GM19035 (cell line): ENCODE data around the gene CCDC194.
A peak's percentile ranks its signal among the peaks of the same experiment; 100 is the strongest.

Experiments used
- ATAC-seq: cut with Tn5 transposase; IDR thresholded peaks from one replicate; pipeline ENCODE4 v1.9.1; 2021; ENCODE audit not compliant: unreplicated experiment

Gene CCDC194

DNA sequence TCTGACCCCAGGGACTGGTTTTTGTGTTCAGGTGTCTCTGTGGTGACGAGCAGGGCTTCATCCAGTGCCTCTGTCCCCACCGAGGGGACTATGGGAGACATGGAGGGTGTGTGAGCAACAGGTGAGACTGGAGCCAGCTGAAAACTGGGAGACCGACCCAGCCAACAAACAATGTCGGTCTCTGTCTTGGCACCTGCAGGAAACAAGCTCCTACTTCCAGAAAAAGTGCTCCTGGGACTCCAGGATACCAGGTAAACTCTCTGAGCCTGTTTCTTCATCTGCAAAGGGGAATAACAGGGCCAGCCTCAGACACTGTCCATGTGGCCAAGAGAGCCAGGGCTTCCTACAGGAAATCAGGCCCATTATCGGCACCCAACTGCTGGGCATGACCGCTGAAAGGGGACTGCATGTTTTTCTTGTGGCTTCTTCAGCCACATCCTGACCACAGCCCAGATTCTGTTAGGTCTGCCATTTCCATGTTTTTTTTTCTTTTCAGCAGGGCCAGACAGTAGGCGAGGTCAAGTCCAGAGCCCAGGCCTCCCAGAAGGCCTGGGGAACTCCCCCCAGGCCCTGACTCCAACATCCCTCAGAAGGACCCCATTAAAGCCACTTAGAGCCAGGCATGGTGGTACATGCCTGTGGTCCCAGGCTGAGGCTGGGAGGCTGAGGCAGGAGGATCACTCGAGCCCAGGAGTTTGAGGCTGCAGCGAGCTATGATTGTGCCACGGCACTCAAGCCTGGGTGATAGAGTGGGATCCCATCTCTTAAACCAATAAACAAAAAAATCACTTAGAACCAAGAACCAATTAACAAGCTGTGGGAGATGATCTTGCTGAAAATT, 12.3 kb upstream of the CCDC194 start:
- peak; percentile 22 for ATAC-seq

DNA sequence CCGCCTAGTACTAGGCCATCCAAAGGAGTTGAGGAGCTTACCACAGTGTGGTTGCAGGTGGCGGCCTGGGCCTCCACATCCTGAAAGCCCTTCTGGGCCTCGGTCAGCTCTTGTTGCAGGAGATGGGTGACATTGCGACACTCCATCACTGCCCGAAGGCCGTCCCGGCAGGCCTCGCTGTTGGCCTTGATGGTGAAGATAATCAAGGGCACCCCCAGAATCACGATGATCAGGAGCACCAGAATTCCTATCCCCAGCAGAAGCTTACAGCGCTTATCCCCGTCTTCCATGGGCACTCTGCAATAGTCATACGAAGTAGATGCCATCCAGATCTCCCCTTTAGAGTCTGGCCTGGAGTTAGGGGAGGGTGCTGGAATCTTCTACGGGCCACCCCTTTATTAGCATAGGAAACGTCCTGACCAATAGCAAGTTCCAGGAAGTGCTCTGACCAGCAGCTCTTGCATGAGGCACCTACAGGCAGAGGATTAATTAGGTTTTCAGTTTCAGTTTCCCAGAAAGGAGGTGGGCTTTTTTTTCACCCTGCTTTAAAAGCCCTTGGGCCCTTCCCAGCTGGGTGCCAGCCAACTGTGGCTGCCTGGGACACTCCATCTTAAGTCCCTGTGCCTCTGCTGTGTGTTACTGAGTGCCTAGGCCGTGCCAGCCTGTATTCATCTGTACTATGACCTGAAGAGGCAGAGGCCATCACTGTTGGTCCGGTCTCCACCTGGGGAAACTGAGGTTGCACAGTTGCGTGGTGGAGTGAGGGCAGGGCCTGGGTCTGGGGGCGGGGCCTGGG, 11.5 kb upstream of the CCDC194 start, which contains the start of gene BST2:
BST2 (minus strand) TSS at position 381 of the 796 bp plus-strand sequence; CDS start at position 326, 55 bp downstream.
- peak; percentile 82 for ATAC-seq

DNA sequence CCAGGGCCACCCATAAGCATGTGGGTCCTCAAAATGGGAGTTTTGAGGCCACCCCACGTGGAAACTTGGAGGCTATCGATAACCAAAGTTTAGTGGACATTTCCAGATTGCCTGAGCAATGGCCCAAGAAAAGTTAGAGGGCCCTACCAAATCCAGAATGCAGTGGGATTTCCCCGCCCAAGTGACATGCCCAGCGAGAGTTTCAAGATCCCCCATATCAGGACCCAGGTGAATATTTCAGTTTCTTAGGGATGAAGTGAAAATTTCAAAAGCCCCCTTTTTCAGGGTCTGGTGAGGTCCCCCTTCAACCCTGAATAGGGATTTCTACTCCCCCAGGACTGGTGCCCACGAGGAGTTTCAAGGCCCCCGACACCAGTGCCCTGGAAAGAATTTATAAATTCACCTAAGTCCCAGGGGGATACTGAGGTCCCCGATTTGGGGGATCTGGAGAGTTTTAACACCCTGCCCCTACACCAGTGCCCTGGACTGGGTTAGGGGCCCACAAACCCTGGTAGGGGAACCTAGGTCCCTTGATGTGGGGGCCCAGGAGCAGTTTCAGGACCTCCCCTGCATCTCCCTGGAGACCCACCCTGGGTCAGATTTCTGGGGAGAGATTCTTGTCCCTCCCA, 10.7 kb upstream of the CCDC194 start:
- no peak for ATAC-seq

DNA sequence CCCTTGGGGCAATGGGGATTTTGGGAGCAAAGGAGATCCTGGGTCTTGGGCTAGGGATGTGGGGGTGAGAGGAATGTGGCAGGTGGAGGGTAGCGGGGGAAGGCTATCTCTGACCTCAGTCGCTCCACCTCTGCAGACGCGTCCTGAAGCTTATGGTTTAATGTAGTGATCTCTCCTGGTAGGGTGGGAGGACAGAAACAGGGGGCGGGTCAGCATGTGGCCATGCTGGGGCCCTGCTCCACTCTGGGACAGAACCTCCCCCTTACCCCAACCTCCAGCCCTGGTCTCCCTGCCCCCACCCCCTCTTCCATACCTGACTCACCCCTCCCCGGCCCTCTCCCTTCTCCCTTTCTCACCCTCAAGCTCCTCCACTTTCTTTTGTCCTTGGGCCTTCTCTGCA, 10.0 kb upstream of the CCDC194 start:
- no peak for ATAC-seq

DNA sequence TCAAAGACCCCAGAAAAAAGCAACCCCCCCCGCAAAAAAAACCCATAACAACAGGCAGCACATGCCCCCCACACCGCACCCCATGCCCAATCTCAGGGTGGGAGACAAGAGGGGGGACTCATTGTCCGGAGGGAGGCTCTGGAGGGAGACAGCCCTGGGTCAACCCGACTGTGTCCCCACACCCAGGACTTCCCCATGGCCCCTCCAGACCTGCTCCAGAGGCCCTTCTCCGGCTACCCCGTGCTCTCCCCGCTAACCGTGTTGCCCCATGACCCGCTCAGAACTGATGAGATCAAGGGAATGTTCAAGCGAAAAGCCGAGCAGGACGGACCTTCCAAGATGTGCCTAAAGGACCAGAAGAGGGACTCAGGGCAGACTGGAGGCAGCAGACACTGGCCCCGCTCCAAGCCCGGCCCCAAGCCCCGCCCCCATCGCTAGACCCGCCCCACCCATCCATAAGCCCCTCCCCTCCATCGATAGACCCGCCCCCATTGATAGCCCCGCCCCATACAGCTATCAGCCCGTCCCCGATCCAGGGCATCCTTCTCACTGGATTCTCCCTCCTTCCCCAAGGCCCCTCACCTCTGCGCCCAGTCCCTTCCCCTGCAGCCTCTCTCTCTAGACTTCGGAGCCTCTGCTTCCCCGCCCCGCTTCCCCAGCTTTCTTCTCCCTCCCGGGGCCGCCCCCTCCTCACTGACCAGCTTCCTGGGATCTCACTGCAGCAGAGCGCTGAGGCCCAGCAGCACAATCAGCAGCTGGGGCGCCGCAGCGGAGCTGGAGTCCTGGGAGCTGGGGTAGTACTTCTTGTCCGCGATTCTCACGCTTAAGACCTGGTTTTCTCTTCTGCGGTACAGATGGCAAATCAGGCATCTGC, 9.2 kb upstream of the CCDC194 start:
- ATAC-seq: no peak

DNA sequence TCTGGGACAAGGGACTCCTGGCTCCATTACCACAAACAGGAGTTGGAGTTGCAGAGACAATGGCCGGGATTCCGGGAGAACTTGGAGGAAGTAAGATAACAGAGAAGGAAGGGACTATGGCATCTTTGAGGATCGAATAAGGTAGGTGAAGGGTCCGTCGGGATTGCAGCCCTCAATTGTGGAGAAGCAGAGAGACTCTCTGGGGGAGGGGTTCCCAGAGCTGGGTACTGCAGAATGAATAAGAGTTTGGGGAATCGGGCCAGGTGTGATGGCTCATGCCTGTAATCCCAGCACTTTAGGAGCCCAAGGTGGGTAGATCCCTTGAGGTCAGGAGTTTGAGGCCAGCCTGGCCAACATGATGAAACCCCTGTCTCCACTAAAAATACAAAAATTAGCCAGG, 7.6 kb upstream of the CCDC194 start:
- no peak for ATAC-seq

DNA sequence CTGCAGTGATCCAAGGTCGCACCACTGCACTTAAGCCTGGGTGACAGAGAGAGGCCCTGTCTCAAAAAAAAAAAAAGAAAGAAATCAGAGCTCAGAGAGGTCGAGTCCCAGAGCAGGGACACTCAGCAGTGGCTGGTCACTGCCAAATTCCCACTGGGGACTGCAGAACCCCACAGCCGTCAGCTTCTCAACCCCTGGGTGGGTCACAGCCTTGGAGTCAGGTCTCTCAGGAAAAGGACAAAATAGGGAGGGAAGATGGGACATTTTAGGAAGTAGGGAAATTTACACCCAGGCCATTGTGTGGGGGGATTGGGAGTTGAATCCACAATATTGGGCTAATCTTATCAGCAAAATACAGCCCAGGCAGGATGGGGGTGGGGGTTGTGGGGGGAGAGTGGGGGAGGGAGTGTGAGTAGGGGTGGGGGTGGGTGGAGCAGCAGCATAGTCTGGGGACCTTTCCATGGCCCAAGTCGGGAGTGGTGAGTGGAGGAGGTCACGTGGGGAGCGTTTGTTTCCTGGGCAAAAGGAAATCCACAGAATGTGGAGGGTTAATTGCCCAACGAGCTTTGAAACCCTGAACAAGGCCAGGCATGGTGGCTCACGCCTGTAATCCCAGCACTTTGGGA, 5.0 kb upstream of the CCDC194 start:
- ATAC-seq: no peak

DNA sequence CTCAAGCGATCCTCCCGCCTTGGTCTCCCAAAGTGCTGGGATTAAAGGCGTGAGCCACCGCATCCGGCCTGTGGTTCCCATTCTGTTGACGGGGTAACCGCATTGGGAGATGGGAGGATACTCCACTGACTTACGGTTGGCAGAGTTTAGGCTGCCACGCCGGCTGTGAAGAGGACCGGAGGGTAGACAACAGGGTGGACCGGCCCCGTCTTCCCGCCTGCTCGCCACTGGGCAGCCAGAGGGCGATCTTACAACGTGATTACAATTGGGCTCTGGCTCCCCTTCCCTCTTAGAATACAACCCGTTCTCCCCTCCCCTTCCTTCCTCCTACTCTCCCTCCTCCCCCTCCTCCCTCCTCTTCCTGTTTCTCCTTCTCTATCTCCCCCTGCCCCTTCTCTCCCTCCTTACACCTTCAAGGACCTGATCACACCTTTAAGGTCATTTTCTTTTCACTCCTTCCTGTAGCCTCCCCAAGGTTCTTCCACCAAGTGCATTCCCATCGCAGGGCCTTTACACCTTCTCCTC, 957 bp upstream of the CCDC194 start:
- no peak for ATAC-seq

DNA sequence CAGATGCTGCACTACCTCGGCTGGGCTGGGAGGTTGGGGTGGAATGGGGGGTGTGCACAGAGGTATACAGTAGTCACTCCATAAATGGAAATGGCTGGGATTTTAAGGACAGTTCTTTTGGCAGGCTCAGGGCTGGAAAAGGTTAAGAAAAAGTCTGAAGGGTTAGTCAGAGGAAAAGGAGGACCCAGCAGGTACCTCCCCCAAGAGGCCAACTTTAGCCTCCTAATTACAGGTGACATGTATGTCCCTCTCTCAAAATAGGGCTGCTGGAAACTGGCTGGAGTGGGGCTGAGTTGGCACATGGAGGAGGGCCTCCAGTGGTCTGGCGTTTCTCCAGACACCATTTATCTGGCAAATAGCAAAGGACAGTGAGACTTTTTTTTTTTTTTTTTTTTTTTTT, 994 bp downstream of the CCDC194 start:
- no peak for ATAC-seq

DNA sequence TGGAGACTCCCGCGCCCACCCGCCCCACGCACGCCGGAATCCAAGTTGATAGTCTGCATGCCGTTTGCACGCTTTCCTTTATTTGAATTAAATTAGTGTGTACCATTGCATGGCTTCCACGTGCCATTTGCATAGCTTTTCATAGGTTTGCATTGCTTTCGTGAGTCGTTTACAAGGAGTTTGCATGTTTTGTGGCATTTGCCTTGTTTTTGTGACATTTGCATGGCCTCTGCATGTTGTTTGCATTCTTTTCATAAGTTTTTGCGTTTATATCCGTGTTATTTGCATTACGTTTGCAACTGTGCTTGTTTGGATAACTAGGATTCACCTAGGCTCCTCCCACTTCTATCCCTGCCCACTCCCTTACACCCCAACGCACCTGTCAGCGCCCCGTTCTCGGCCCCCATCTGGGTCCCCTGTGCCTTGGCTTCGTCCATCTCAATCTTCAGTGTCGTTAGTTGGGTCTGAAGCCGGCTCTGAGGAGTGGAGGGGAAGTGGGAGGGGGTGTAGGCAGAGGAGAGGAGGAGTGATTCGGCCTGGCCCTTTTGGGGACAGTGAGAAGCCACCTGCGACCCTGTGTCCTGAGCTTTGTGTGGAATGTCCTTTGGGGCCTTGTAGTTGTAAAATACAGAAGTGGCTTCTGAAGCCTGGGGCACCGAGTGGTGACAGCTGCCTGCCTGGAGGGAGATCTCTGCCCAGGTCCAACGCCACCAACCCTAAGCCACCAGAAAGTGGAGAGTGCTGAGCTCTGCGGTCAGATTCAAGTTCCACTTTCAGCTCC, 2.4 kb downstream of the CCDC194 start:
- ATAC-seq: no peak

DNA sequence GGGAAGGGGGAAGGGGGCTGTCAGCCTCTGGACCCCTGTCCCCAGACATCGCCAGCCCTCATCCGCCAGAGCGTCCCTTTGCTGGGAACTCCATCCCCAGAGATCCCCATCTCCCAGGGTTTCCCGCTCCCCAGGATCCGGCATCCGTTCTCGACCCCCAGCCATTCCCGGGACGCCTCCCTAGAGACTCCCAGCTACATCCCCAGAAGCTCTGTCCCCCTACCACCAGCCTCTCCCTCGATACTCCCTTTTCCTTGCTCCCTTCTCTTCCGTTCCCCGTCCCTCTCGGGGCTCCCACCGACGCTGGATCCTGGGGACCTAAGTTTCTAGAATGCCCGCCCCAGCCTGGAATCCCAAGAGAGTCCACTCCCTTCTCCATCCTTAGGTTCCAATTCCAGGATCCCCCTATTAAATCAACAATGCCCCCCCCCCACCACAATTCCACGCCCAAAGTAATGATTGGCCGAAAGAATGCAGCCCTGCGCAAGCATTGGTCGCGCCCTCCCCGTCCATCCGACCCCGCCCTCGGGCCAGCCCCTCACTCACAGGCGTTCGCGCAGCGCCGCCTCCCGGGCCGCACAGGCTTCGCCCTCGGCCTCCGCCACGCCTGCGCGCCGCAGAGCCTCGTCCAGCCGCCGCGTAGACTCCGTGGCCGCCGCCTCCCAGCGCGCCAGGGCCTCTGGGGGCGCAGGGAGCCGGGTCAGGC, 3.2 kb downstream of the CCDC194 start:
- ATAC-seq: peak; percentile 97

DNA sequence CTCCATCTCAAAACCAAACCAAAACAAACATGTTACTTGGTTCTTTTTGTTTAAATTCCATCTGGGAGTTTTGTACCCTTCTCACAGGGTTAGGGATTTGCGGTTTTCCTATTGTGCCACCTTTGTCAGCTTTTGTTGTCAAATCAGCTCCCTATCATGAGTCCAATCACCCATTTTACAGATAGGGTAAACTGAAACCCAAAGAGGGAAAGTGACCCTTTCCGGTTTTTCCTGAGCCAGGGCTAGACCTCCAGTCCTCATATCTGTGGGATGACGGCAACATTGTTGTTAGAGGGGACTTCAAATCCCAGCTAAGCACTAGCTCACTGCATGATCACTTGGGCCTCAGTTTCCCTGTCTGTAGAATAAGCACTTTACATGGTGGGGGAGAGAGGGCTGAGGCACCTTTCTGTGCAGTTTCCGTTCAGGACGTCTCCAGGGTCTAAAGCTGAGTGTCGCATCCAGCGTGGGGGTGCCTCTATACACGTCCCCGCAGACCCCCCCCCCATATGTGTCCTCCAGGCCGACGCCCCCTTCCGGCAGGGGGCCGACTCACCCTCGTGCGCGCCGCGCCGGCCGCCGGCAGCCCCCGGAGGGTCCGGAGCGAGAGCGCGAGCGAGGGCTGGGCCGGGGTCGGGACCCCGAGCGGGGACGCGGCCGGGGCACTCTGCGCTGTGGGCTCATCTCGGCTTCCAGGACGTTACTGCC, 3.9 kb downstream of the CCDC194 start:
- ATAC-seq: no peak

DNA sequence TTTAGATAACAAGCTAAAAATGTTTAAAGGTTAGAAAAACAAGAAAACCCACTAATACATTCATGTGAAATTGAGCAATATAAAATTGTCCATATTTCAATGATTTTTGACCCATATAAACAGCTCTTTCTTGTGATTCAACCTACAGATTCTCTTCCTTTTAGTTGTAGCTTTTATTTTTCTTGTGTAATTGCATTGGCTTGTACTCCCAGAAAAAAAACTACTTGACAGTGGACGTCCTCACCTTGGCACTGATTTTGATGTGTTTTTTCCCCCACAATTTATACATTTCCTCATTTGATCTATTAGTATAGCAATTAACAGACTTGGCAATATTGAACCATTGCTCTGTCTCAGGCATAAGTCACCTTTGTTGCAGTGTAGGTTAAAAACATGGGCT, 4.7 kb downstream of the CCDC194 start:
- no peak for ATAC-seq

DNA sequence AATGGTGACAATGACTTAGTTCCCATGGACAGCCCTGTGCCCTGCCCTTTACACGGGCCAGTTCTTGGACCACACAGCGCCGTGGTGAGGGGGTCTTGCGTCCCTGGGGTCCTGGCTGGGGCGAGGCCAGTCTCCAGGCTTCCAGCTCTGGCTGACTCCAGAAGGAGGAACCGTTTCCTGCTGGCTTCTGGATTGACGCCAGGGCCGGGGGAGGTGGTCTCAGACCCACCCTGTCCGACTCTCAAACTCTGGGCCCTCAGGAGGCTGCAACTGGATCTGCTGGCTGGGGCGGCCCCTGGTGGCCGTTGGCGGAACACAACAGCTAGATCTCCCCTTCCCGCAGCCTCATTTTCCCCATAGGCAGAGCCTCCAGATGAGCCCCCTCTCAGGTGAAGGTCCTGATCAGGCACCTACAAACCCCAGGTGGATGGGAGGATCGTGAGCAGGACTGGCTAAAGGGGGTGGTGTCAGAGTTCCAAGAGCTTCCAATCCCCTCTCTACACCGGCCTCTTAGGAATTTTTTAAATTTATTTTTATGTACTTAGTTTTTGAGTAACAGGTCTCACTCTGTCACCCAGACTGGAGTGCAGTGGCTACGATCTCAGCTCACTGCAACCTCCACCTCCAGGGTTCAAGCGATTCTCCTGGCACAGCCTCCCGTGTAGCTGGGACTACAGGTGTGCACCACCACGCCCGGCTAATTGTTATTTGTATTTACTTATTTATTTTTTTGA, 8.0 kb downstream of the CCDC194 start:
- ATAC-seq: no peak

DNA sequence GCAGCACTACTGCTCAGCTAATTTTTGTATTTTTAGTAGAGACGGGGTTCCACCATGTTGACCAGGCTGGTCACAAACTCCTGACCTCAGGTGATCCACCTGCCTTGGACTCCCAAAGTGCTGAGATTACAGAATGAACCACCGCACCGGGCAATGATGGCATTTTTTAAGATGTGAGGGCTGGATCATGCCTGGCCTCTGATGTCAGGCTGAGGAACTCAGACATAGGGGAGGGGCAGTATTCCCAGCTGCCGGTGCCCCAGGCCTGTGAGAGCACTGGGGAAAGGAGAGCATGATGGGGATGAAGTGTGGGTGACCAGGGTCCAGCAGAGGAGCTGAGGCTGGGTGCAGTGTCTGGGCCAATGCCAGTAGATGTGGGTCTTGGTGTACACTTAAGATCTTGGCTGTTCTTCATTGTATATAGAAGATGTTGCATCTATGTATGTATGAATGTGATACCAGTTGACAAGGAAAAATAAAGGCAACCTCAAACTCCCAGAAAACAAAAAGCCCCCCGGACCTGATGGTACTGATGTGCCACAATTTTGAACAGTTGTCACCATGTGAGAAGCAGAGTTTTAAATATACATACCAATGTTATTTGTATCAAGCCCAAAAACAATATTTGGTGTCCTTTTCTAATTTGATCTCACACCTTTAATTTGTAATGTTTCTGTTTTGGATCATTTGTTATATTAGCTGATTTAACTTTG, 13.4 kb downstream of the CCDC194 start:
- no peak for ATAC-seq

DNA sequence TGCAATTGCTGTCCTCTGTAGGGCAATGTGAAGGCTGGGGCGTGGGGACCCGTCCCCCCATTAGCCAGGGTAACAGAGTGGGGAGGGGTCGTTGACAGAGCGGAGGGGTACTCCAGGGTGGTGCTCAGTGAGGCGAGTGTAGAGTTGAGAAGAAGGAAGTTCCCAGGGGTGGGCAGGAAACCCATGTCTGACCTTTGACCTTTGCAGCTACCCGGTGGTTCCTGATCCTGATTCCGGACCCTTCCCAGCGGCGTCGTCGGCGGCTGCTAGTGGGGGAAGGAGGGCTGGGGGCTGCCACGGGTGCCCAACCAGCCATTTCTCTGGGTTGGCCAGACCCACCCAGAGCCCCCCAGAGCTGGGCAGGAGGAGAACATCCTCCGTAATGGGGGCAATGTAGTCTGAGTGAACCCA, 14.8 kb downstream of the CCDC194 start:
- no peak for ATAC-seq

DNA sequence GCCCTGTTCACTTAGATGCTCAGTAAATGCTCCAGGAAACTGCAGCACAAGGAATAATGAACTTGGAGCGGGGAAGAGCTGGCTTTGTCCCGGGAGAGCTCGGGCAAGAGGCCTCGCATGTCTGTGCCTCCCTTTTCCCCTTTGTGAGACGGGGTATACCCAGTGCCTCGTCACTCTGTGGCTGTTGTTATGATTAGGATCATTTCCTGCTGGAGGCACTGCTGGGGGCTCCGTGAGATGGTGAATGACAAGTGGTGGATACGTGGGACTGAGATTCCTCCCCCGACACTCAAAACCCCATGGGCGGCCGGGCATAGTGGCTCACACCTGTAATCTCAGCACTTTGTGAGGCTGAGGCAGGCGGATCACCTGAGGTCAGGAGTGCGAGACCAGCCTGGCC, 15.7 kb downstream of the CCDC194 start:
- ATAC-seq: no peak
